ENCODE results near the gene SPTAN1.

DNA sequence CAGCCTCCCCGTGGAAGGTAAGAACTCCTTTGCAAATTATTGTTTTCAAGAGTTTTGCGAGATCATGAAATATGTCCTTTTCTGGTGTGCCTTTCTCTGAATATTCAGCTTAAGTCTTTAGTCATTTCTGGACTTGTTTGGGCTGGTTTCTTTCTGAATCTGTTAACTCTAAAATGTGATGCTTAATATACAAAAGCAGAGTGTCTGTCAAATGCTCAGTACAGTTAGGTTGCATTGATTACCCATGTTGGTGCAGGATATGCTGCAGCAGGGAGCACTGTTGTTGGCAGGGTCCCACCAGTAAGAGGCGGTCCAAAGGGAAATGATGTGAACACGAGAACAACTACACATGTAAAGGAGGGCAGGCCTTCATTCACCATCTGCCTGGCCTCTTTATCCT, 47.7 kb downstream of the SPTAN1 start:
- TF ChIP-seq, protein P1, sequence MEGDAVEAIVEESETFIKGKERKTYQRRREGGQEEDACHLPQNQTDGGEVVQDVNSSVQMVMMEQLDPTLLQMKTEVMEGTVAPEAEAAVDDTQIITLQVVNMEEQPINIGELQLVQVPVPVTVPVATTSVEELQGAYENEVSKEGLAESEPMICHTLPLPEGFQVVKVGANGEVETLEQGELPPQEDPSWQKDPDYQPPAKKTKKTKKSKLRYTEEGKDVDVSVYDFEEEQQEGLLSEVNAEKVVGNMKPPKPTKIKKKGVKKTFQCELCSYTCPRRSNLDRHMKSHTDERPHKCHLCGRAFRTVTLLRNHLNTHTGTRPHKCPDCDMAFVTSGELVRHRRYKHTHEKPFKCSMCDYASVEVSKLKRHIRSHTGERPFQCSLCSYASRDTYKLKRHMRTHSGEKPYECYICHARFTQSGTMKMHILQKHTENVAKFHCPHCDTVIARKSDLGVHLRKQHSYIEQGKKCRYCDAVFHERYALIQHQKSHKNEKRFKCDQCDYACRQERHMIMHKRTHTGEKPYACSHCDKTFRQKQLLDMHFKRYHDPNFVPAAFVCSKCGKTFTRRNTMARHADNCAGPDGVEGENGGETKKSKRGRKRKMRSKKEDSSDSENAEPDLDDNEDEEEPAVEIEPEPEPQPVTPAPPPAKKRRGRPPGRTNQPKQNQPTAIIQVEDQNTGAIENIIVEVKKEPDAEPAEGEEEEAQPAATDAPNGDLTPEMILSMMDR (conservative IDR thresholded peaks at IDR 0.05; ENCODE audit: low read depth in 2 of 2) = no peak
- no peak for TF ChIP-seq STAT1 (IDR thresholded peaks at IDR 0.05; ENCODE audit: unreplicated experiment)
- no peak for TF ChIP-seq EZH2 (IDR thresholded peaks at IDR 0.05; ENCODE audit: low read depth, unreplicated experiment)
- no peak for TF ChIP-seq EZH2phosphoT487 (IDR thresholded peaks at IDR 0.05; ENCODE audit: unreplicated experiment)
- no peak for TF ChIP-seq CREB1 (CRISPR knock-in tag; IDR thresholded peaks at IDR 0.05; ENCODE audit: low read depth)
- no peak for TF ChIP-seq NANOG (IDR thresholded peaks at IDR 0.05; ENCODE audit: borderline replicate concordance)
- TF ChIP-seq POLR2AphosphoS5 (IDR thresholded peaks at IDR 0.05; ENCODE audit: low read depth) = no peak
